Mesenchymal stem cell (in vitro differentiated cells and primary cell): ENCODE data around the gene ANKS1A.

Experiments used
- DNase-seq: peaks from one replicate; pipeline ENCODE4 v3.0.0-alpha.2; 2013
- H2AFZ ChIP-seq: one replicate; pipeline ENCODE4 v1.6.1; 2013; ENCODE audit warnings: low read depth, mild to moderate bottlenecking, control low read depth, inconsistent platforms, low read length, moderate library complexity
- H2AK5ac ChIP-seq: 2 replicates; pipeline ENCODE4 v1.6.1; 2013; ENCODE audit warnings: low read length, moderate library complexity, mild to moderate bottlenecking, inconsistent platforms; ENCODE audit not compliant: severe bottlenecking
- H2BK120ac ChIP-seq: one replicate; pipeline ENCODE4 v1.6.1; 2013; ENCODE audit warnings: low read depth, mild to moderate bottlenecking, inconsistent platforms, low read length, moderate library complexity
- H2BK12ac ChIP-seq, 2 experiments: one replicate each; pipeline ENCODE4 v1.6.1; 2013; ENCODE audit warnings: inconsistent platforms in 2 of 2, low read length in 2 of 2, mild to moderate bottlenecking in 2 of 2, moderate library complexity in 2 of 2, control low read depth in 1 of 2
- H2BK15ac ChIP-seq: one replicate; pipeline ENCODE4 v1.6.1; 2013; ENCODE audit warnings: mild to moderate bottlenecking, low read depth, inconsistent platforms; ENCODE audit not compliant: poor library complexity, severe bottlenecking
- H2BK5ac ChIP-seq: 2 replicates; pipeline ENCODE4 v1.6.1; 2013; ENCODE audit warnings: low read depth, mild to moderate bottlenecking, low read length, control low read depth, inconsistent platforms; ENCODE audit not compliant: poor library complexity, severe bottlenecking
- H3K14ac ChIP-seq, 2 experiments: one replicate each; pipeline ENCODE4 v1.6.1; 2013; ENCODE audit warnings: inconsistent platforms in 2 of 2, low read length in 2 of 2, control low read depth in 1 of 2, mild to moderate bottlenecking in 1 of 2, moderate library complexity in 1 of 2
- H3K18ac ChIP-seq, 2 experiments: one replicate each; pipeline ENCODE4 v1.6.1; 2013; ENCODE audit warnings: inconsistent platforms in 2 of 2, low read length in 2 of 2, control low read depth in 1 of 2, low read depth in 1 of 2, mild to moderate bottlenecking in 1 of 2
- H3K23ac ChIP-seq, 2 experiments: one replicate each; pipeline ENCODE4 v1.6.1; 2013; ENCODE audit warnings: inconsistent platforms in 2 of 2, low read length in 2 of 2, mild to moderate bottlenecking in 2 of 2, moderate library complexity in 2 of 2, control low read depth in 1 of 2
- H3K27ac ChIP-seq: 2 replicates; pipeline ENCODE4 v1.5.1; 2013; ENCODE audit warnings: mild to moderate bottlenecking, moderate library complexity, low read length, control low read depth, inconsistent platforms; ENCODE audit not compliant: poor library complexity, severe bottlenecking
- H3K27me3 ChIP-seq, 2 experiments: 2 replicates each; pipeline versions ENCODE4 v1.6.1 to v1.7.0; 2013; ENCODE audit warnings: low read length in 2 of 2, mild to moderate bottlenecking in 2 of 2, moderate library complexity in 2 of 2, control low read depth in 1 of 2, inconsistent platforms in 1 of 2; ENCODE audit not compliant: control insufficient read depth in 1 of 2, insufficient read depth in 1 of 2
- H3K36me3 ChIP-seq, 2 experiments: 2 replicates each; pipeline versions ENCODE4 v1.6.1 to v1.7.0; 2013; ENCODE audit warnings: low read length in 2 of 2, control low read depth in 1 of 2, inconsistent platforms in 1 of 2, low read depth in 1 of 2, mild to moderate bottlenecking in 1 of 2; ENCODE audit not compliant: insufficient read depth in 2 of 2, control insufficient read depth in 1 of 2
- H3K4ac ChIP-seq, 2 experiments: one replicate each; pipeline ENCODE4 v1.6.1; 2013; ENCODE audit warnings: inconsistent platforms in 2 of 2, low read length in 2 of 2, mild to moderate bottlenecking in 2 of 2, moderate library complexity in 2 of 2, control low read depth in 1 of 2, low read depth in 1 of 2
- H3K4me1 ChIP-seq: 2 replicates; pipeline ENCODE4 v1.6.1; 2013; ENCODE audit warnings: low read depth, low read length, control low read depth; ENCODE audit not compliant: control insufficient read depth, insufficient read depth
- H3K4me2 ChIP-seq: 2 replicates; pipeline ENCODE4 v1.6.1; 2013; ENCODE audit warnings: low read length, mild to moderate bottlenecking, inconsistent platforms; ENCODE audit not compliant: poor library complexity, severe bottlenecking
- H3K4me3 ChIP-seq, 2 experiments: 2 replicates each; pipeline versions ENCODE4 v1.5.1 to v1.7.0; 2013; ENCODE audit warnings: low read length in 2 of 2, mild to moderate bottlenecking in 2 of 2, control low read depth in 1 of 2, low read depth in 1 of 2; ENCODE audit not compliant: insufficient read depth in 1 of 2
- H3K79me1 ChIP-seq: replicated peaks from 2 replicates; pipeline ENCODE4 v1.6.1; 2013; ENCODE audit warnings: mild to moderate bottlenecking, control low read depth, low read length, inconsistent platforms; ENCODE audit not compliant: poor library complexity, severe bottlenecking
- H3K9ac ChIP-seq: 2 replicates; pipeline ENCODE4 v1.7.0; 2013; ENCODE audit warnings: mild to moderate bottlenecking, low read length, moderate library complexity
- H3K9me3 ChIP-seq: 2 replicates; pipeline ENCODE4 v1.7.0; 2013; ENCODE audit warnings: mild to moderate bottlenecking, low read length; ENCODE audit not compliant: control insufficient read depth
- H4K8ac ChIP-seq: one replicate; pipeline ENCODE4 v1.6.1; 2013; ENCODE audit warnings: inconsistent platforms, mild to moderate bottlenecking, low read length, moderate library complexity
- H4K91ac ChIP-seq: one replicate; pipeline ENCODE4 v1.6.1; 2013; ENCODE audit warnings: mild to moderate bottlenecking, low read length, inconsistent platforms
- WGBS: methylation state at CpG from one replicate; pipeline ENCODE4 v1.1.7; 2013; ENCODE audit warnings: mixed read lengths; 5-methylcytosine and 5-hydroxymethylcytosine counted together

The ANKS1A gene

DNA sequence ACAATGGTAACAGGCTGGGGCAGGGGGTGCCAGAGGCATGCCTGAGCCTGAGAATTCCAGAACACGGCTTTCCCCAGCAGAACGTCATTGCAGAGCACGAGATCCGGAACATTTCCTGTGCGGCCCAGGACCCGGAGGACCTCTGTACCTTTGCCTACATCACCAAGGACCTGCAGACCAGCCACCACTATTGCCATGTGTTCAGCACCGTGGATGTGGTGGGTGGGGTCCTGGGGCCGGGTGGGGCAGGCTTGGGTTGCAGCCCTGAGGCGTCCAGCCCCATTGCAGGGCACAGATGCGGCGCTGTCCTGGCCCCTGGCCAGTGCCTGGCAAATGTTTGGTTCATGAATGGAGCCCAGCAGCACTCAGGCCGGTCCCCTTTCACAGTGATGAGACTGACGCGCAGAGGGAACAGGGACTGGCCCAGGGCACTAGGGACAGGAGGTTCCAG is 195.0 kb downstream of the ANKS1A start:
- H3K27ac ChIP-seq: no peak overlapping the region
- no peak overlapping the region for H2BK120ac ChIP-seq
- no peak overlapping the region for H2BK5ac ChIP-seq
- no peaks in the 10 kb centered on the region for H3K27me3 ChIP-seq
- H3K4me2 ChIP-seq: no peak overlapping the region
- no peaks in the 10 kb centered on the region for H3K9me3 ChIP-seq
- no peak overlapping the region for H2AFZ ChIP-seq
- 95% methylated on average over 11 of the region's 14 CpGs for WGBS
- no peak overlapping the region for H2BK15ac ChIP-seq
- H4K8ac ChIP-seq: no peak overlapping the region
- H3K36me3 ChIP-seq: peaks cover 78 to 87% of the 10 kb centered on the region in 2 experiments
- H3K9ac ChIP-seq: no peak overlapping the region
- H3K79me1 ChIP-seq: no peaks in the 10 kb centered on the region
- no peak overlapping the region for H3K4ac ChIP-seq
- H4K91ac ChIP-seq: no peak overlapping the region
- peaks cover 29% of the 10 kb centered on the region for H3K4me1 ChIP-seq
- DNase-seq: no peak
- no peak overlapping the region for H3K18ac ChIP-seq
- no peak overlapping the region for H3K4me3 ChIP-seq
- no peak overlapping the region for H3K23ac ChIP-seq
- no peak overlapping the region for H3K14ac ChIP-seq
- H2BK12ac ChIP-seq: no peak overlapping the region
- no peak overlapping the region for H2AK5ac ChIP-seq

DNA sequence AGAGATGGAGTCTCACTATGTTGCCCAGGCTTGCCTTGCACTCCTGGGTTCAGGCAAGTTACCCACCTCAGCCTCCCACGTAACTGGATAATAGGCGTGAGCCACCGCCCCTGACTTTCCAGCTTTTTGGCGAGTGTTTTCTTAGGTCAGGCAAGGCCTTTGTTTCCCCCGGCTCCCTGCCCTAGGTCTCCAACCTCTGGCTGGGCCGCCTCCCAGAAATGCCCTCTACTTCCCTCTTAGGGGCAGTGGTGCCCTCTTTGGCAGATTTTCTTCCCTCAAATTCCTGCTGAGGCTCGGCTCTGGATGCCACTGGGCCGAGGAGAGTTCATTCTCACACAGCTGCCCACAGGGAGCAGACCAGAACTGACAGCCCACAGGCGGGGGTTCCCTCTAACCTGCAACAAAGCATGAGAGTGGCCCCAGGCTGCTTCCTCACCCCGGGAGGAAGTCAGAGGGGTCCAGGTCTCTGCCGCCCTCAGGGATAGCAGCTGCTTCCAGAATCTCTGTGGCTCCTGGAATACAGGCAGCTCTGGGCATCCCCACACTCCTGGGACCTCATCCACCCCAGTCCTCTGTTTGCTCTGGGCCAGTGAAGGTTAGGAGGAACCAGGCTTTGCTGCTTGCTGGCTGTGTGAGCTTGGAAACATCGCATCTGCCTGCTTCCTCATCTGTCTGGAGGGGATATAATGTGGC is 195.6 kb downstream of the ANKS1A start:
- Histone ChIP-seq H3K9ac (no peak overlapping the region), H3K18ac (no peak overlapping the region), H2BK15ac (no peak overlapping the region), H3K9me3 (no peaks in the 10 kb centered on the region), H4K8ac (no peak overlapping the region), H2AFZ (no peak overlapping the region), H3K4me2 (no peak overlapping the region), H3K14ac (no peak overlapping the region), H3K4me1 (peaks cover 35% of the 10 kb centered on the region), H3K27me3 (no peaks in the 10 kb centered on the region), H2BK5ac (no peak overlapping the region), H3K4ac (no peak overlapping the region), H2BK120ac (no peak overlapping the region), H3K36me3 (peaks cover 74 to 85% of the 10 kb centered on the region in 2 experiments), H2AK5ac (no peak overlapping the region), H3K4me3 (no peak overlapping the region), H2BK12ac (no peak overlapping the region), H3K27ac (no peak overlapping the region), H4K91ac (no peak overlapping the region), H3K23ac (no peak overlapping the region), H3K79me1 (no peaks in the 10 kb centered on the region)
- WGBS: 89% methylated on average over 12 of the region's 12 CpGs
- no peak for DNase-seq

DNA sequence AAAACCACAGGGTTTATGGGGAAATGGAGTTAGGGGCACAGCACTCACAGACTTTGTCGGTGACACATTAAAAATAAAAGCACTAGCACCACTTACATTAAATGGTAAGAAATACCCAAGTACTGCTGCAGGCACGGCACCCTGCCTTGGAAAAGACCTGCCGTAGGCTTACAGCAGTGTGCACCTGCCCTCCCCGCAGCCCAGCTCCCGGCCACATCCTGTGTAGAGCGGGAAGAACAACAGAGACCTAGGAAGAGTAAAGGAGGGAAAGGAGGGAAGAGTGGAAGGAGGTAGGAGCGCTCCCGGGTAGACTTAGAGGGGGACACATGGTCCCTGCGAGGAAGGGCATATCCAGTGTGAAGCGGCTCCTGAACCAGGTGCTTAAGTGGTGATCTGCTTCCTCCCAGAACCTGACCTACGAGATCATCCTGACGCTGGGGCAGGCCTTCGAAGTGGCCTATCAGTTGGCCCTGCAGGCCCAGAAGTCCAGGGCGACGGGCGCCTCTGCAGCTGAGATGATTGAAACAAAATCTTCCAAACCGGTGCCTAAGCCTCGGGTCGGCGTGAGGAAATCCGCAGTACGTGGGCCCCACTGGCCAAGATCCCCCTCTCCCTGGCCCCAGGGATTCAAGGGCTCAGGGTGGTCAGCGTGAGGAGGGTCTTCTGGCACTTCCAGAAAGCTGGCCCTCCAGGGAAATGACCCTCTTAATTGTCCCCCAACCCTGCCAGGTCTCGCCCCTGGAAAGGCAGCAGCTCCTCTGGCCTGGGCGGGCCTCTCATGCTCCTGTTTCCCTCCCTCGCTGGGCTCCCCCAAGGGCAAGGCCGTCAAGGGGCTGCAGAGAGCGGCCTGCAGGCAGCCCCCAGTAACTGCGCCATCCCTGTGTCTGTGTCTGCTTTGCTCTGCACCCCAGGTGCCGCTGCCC is 196.6 kb downstream of the ANKS1A start:
- Histone ChIP-seq H3K27me3 (no peaks in the 10 kb centered on the region), H3K23ac (no peak overlapping the region), H3K18ac (no peak overlapping the region), H3K36me3 (peaks cover 74 to 75% of the 10 kb centered on the region in 2 experiments), H3K9ac (no peak overlapping the region), H3K4me3 (no peak overlapping the region), H3K4ac (no peak overlapping the region), H2AK5ac (no peak overlapping the region), H4K8ac (no peak overlapping the region), H2AFZ (no peak overlapping the region), H2BK15ac (no peak overlapping the region), H3K4me1 (peaks cover 41% of the 10 kb centered on the region), H3K14ac (no peak overlapping the region), H3K27ac (no peak overlapping the region), H4K91ac (no peak overlapping the region), H3K4me2 (no peak overlapping the region), H3K9me3 (no peaks in the 10 kb centered on the region), H2BK12ac (no peak overlapping the region), H2BK120ac (no peak overlapping the region), H2BK5ac (no peak overlapping the region), H3K79me1 (no peaks in the 10 kb centered on the region)
- no peak for DNase-seq
- WGBS: 95% methylated on average over 30 of the region's 30 CpGs

DNA sequence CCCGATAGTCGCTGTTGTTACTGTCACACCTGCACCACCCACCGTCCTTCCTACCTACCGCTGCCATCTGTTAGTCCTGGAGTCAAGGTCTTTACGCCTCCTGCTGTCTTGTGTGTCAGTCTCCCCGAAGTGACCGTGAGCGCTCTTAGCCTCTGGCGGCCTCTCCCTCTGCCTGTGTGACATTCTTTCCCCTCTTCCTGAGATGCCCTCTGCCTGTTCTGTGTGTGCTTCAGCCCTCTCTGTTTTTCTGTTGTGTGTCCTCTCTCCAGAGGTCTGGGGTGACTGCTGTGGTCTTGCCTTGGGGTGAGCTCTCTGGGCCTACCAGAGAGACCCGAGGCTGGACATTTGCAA is 197.2 kb downstream of the ANKS1A start:
- Histone ChIP-seq H3K4me1 (peaks cover 37% of the 10 kb centered on the region), H3K27ac (no peak overlapping the region), H2BK15ac (no peak overlapping the region), H2BK12ac (no peak overlapping the region), H4K91ac (no peak overlapping the region), H3K4me2 (no peak overlapping the region), H3K4me3 (no peak overlapping the region), H3K36me3 (peaks cover 71 to 72% of the 10 kb centered on the region in 2 experiments), H2BK120ac (no peak overlapping the region), H3K9me3 (no peaks in the 10 kb centered on the region), H3K18ac (no peak overlapping the region), H2BK5ac (no peak overlapping the region), H3K14ac (no peak overlapping the region), H4K8ac (no peak overlapping the region), H3K23ac (no peak overlapping the region), H3K79me1 (no peaks in the 10 kb centered on the region), H2AFZ (no peak overlapping the region), H2AK5ac (no peak overlapping the region), H3K9ac (no peak overlapping the region), H3K27me3 (no peaks in the 10 kb centered on the region), H3K4ac (no peak overlapping the region)
- no peak for DNase-seq
- WGBS: 95% methylated on average over 10 of the region's 10 CpGs
